ENCODE measurements around the gene ZNF232. TPM values are rescaled to one million over a fixed set of nuclear protein-coding genes. Genes with fewer than 3 reads are reported as not detected.

Gene ZNF232
- total RNA-seq = 4.0 and 5.5 TPM in 2 replicates

GRCh38 chr17:5111402-5112204 is at the start of gene ZNF232:
Gene ZNF232 (minus strand): TSS chr17:5111878. CDS start chr17:5111822, 56 bp downstream.

GRCh38 chr17:5115673-5116651 is 4.3 kb upstream of the ZNF232 start, which contains the start of gene USP6:
Gene USP6 (plus strand): TSS chr17:5116032. CDS start chr17:5130368, 14,336 bp downstream.

GRCh38 chr17:5078106-5079028 is 33.3 kb downstream of the ZNF232 start, which contains the start of gene ZFP3:
Gene ZFP3 (plus strand): TSS chr17:5078467. CDS start chr17:5091505, 13,038 bp downstream.

Other genes with a start within 250 kb of the ZNF232 start
- gene C17orf107, start 212.3 kb downstream of the ZNF232 start, total RNA-seq = 0.49 and 1.1 TPM in 2 replicates
- gene CHRNE, start 208.8 kb downstream of the ZNF232 start, total RNA-seq = 0.31 and 0.32 TPM in 2 replicates
- gene GP1BA, start 179.6 kb downstream of the ZNF232 start, total RNA-seq = 0.13 TPM in 1 of 2 replicates, not detected in the other
- gene SLC25A11, start 171.8 kb downstream of the ZNF232 start, total RNA-seq = 45.8 and 61.3 TPM in 2 replicates
- 13.4 and 18.6 TPM in 2 replicates for gene RNF167, start 171.6 kb downstream of the ZNF232 start, total RNA-seq
- 789 and 1,108 TPM in 2 replicates for gene PFN1, start 163.3 kb downstream of the ZNF232 start, total RNA-seq
- gene ENO3, start 160.8 kb downstream of the ZNF232 start, total RNA-seq = 1.6 and 4.7 TPM in 2 replicates
- 44.0 and 53.9 TPM in 2 replicates for gene SPAG7, start 144.1 kb downstream of the ZNF232 start, total RNA-seq
- gene CAMTA2, start 124.2 kb downstream of the ZNF232 start, total RNA-seq = 6.5 and 14.0 TPM in 2 replicates
- 0.25 and 0.32 TPM in 2 replicates for gene INCA1, start 114.4 kb downstream of the ZNF232 start, total RNA-seq
- gene KIF1C, start 113.9 kb downstream of the ZNF232 start, total RNA-seq = 91.3 and 158 TPM in 2 replicates
- under 0.01 and 0.19 TPM in 2 replicates for gene SLC52A1, start 76.5 kb downstream of the ZNF232 start, total RNA-seq
- gene ZFP3, start 33.4 kb downstream of the ZNF232 start, total RNA-seq = 0.97 and 1.7 TPM in 2 replicates
- gene USP6, start 4.2 kb upstream of the ZNF232 start, total RNA-seq = not detected in 2 replicates
- gene ZNF594, start 80.0 kb upstream of the ZNF232 start, total RNA-seq = 2.9 and 5.4 TPM in 2 replicates
- gene SCIMP, start 123.0 kb upstream of the ZNF232 start, total RNA-seq = not detected in 2 replicates
- 27.8 and 54.7 TPM in 2 replicates for gene RABEP1, start 170.4 kb upstream of the ZNF232 start, total RNA-seq

Data from bladder microvascular endothelial cell (primary cell).